IPS-18a (cell line): ENCODE results near the gene IL17RD.
A peak's percentile ranks its signal among the peaks of the same experiment; 100 is the strongest.

Experiments used
- H3K27ac ChIP-seq: one replicate; pipeline ENCODE4 v1.5.1; 2013; ENCODE audit warnings: low read length
- H3K27me3 ChIP-seq: one replicate; pipeline ENCODE4 v1.6.1; 2013; ENCODE audit warnings: mild to moderate bottlenecking, low read length; ENCODE audit not compliant: control insufficient read depth, insufficient read depth
- H3K36me3 ChIP-seq: one replicate; pipeline ENCODE4 v1.6.1; 2013; ENCODE audit warnings: low read depth, low read length; ENCODE audit not compliant: control insufficient read depth
- H3K4me1 ChIP-seq: one replicate; pipeline ENCODE4 v1.6.1; 2013; ENCODE audit warnings: low read depth, low read length; ENCODE audit not compliant: control insufficient read depth
- H3K4me3 ChIP-seq: one replicate; pipeline ENCODE4 v1.5.1; 2013; ENCODE audit warnings: low read length
- H3K9ac ChIP-seq: one replicate; pipeline ENCODE4 v1.6.1; 2013; ENCODE audit warnings: mild to moderate bottlenecking, low read length, moderate library complexity
- H3K9me3 ChIP-seq: one replicate; pipeline ENCODE4 v1.6.1; 2013; ENCODE audit warnings: low read depth, low read length; ENCODE audit not compliant: control insufficient read depth

IL17RD gene

DNA sequence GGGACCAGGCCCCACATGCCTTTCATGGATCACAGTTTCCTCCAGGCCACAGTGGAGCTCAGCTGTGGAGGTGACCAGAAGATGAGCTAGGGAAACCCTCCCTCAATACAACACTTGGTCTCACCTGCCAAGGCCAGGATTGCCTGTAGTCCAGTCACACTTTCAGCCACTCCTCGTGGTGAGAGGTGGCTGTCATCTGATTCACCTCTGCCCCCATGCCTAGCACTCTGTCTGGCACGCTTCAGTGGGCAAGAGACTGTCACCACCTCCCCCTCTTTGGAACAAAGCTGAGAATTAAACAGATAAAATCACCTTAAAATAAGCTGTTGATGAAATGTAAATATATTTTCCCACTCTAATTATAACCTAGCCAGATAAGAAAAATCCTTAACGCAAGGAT, 4.0 kb upstream of the IL17RD start:
- Histone ChIP-seq H3K9ac (no peak overlapping the region), H3K27me3 (peaks cover 7% of the 10 kb centered on the region), H3K9me3 (no peaks in the 10 kb centered on the region), H3K4me3 (no peak overlapping the region), H3K27ac (no peak overlapping the region), H3K4me1 (peaks cover 7% of the 10 kb centered on the region), H3K36me3 (no peaks in the 10 kb centered on the region)

DNA sequence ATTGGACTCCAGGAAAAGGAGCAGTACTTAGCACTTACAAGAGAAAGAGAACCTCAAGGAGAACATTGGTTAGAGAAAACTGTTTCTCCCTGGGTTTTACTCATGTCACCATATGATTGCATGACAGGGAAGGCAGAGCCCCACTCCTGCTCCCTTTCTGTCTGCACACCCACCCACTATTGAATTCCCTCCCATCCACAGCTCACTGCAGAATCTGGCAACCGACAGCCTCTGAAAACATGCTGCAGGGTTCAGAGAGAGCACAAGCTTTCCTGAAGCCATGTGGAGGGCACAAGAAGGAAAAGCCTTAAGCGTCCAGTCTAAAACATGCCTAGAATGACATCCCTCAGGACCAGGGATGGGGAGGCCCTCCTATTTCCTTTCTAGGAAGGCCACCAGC, 3.0 kb upstream of the IL17RD start:
- Histone ChIP-seq H3K36me3 (no peaks in the 10 kb centered on the region), H3K27ac (no peak overlapping the region), H3K9me3 (no peaks in the 10 kb centered on the region), H3K4me1 (peaks cover 14% of the 10 kb centered on the region), H3K9ac (no peak overlapping the region), H3K4me3 (no peak overlapping the region), H3K27me3 (peaks cover 16% of the 10 kb centered on the region)

GRCh38 chr3:57166660-57167059, 1.5 kb upstream of the IL17RD start:
- Histone ChIP-seq H3K27me3 (peaks cover 31% of the 10 kb centered on the region), H3K9ac (no peak overlapping the region)

DNA sequence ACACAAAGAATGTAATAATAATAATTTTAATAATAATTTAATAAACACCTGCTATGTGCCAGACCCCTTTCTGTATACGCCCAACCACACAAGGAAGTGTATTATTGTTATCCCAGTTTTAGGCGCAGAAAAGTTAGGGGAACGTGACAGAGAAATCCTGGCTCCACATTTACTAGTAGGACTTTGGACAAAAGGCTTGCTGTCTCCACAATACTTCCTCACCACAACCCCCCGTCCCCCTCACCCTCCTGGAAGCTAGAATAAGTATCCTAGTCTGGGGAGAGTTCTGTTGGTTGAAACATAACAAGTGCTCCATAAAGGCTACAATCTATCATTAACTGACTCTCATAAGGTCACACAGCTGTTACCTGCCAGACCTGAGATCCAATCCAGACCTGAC, 488 bp upstream of the IL17RD start:
- Histone ChIP-seq H3K4me1 (peaks cover 39% of the 10 kb centered on the region), H3K27ac (no peak overlapping the region), H3K9ac (no peak overlapping the region), H3K4me3 (no peak overlapping the region), H3K27me3 (peaks cover 35% of the 10 kb centered on the region), H3K36me3 (no peaks in the 10 kb centered on the region), H3K9me3 (no peaks in the 10 kb centered on the region)

More at GRCh38 chr3:57166660-57167059, 1.5 kb upstream of the IL17RD start:
- no peak overlapping the region for H3K4me3 ChIP-seq
- peaks cover 29% of the 10 kb centered on the region for H3K4me1 ChIP-seq
- H3K9me3 ChIP-seq, result no peaks in the 10 kb centered on the region
- no peak overlapping the region for H3K27ac ChIP-seq
- no peaks in the 10 kb centered on the region for H3K36me3 ChIP-seq

- H3K4me1 ChIP-seq, result peaks cover 51% of the 10 kb centered on the region
- H3K9ac ChIP-seq, result peak overlapping the region; percentile 86
- H3K27me3 ChIP-seq, result peaks cover 35% of the 10 kb centered on the region
- H3K36me3 ChIP-seq, result no peaks in the 10 kb centered on the region
- no peaks in the 10 kb centered on the region for H3K9me3 ChIP-seq
- H3K27ac ChIP-seq, result no peak overlapping the region
- H3K4me3 ChIP-seq, result peak overlapping the region; percentile 86
Measured at GRCh38 chr3:57164217-57164656, 916 bp downstream of the IL17RD start.

DNA sequence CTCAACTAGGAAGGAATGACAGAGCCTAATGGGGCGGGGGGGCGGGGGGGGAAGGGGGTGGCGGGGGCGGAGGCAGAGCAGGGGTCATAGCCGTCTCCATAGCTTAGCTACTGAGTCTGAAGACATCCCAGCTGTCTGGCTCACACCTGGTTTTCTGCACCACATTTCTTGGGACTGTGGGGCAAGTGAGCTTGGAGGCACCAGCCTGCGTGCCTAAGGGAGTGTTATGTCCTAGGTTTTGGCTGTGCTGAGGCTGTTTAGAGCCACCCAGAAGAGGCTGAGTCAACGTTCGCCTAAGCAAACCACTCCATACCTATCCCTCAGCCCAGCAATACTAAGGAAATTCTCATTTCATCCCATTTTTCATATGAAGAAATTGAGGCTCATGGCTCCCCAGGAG, 1.4 kb downstream of the IL17RD start:
- Histone ChIP-seq H3K27me3 (peaks cover 32% of the 10 kb centered on the region), H3K36me3 (no peaks in the 10 kb centered on the region), H3K4me1 (peaks cover 56% of the 10 kb centered on the region), H3K4me3 (peak overlapping the region; percentile 86), H3K27ac (no peak overlapping the region), H3K9ac (peak overlapping the region; percentile 86), H3K9me3 (no peaks in the 10 kb centered on the region)

GRCh38 chr3:57161915-57162314, 3.2 kb downstream of the IL17RD start:
- Histone ChIP-seq H3K9me3 (no peaks in the 10 kb centered on the region), H3K27ac (no peak overlapping the region), H3K4me1 (peaks cover 74% of the 10 kb centered on the region), H3K27me3 (peaks cover 50% of the 10 kb centered on the region), H3K4me3 (peak overlapping the region; percentile 42), H3K36me3 (no peaks in the 10 kb centered on the region), H3K9ac (no peak overlapping the region)

DNA sequence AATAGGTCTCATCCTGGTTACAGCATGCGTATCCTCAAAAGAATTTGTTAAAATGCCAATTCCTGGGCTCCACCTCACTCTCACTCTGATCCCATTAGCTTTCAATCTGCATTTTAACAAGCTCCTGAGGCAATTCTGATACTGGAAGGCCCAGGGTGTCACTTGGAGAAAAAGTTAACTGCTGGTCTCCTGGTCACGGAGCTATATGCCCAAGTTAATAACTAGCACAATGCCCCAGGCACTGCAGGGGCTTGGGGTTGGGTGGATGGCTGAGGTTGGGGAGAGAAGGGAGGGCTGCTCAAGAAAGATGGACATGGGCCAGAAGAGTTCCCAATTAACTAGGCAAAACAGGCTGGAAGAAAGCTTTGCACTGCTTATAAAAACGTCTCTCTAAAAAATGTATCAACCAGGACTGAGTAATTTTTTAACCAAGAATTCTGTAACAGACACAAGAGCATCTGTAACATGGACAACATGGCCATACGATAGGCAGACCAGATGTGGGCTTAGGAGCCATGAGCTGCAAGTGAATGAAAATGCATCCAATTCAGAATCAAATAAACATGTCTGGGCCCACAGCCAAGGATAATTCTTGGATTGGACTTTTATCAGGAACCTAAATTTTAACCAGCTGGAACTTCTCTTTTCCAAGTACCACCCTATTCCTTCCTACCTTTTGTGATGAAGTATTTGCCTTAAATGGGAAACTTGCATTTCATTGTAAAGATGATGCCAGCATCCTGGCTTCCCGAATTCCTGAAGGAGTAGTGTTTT, 4.2 kb downstream of the IL17RD start:
- Histone ChIP-seq H3K27me3 (peaks cover 56% of the 10 kb centered on the region), H3K9me3 (no peaks in the 10 kb centered on the region), H3K9ac (no peak overlapping the region), H3K36me3 (no peaks in the 10 kb centered on the region), H3K4me1 (peaks cover 81% of the 10 kb centered on the region), H3K27ac (no peak overlapping the region), H3K4me3 (peak overlapping the region; percentile 32)

DNA sequence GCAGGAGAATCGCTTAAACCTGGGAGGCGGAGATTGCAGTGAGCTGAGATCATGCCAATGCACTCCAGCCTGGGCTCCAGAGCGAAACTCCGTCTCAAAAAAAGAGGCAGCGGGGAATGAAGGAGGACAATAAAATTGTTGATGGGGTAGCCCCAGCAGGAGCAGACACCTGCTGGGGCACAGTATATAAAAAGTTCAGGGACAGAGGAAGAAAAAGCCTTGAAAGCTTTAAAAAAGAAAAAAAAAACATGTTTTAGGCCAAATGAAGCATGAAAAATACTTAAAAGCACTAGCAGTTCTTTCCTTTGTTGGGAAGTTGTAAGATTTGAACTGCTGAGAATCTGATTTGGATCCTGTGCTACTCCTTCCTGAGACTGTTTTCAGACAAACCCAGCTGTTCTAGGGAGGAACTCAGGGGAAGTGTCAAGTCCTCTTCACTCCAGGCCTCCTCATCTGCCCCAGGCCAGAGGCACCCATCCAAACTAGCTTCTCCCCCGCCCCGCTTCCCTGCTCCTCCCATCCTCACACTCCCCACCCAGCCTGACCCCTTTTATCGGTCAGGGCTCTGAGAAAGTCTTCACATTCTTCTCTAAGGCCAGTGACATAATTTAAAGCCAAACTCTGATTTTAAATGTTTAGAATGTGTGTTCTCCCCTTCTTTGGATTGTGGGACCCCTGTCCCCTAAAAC, 4.9 kb downstream of the IL17RD start:
- H3K9ac ChIP-seq, result peak overlapping the region; percentile 25

DNA sequence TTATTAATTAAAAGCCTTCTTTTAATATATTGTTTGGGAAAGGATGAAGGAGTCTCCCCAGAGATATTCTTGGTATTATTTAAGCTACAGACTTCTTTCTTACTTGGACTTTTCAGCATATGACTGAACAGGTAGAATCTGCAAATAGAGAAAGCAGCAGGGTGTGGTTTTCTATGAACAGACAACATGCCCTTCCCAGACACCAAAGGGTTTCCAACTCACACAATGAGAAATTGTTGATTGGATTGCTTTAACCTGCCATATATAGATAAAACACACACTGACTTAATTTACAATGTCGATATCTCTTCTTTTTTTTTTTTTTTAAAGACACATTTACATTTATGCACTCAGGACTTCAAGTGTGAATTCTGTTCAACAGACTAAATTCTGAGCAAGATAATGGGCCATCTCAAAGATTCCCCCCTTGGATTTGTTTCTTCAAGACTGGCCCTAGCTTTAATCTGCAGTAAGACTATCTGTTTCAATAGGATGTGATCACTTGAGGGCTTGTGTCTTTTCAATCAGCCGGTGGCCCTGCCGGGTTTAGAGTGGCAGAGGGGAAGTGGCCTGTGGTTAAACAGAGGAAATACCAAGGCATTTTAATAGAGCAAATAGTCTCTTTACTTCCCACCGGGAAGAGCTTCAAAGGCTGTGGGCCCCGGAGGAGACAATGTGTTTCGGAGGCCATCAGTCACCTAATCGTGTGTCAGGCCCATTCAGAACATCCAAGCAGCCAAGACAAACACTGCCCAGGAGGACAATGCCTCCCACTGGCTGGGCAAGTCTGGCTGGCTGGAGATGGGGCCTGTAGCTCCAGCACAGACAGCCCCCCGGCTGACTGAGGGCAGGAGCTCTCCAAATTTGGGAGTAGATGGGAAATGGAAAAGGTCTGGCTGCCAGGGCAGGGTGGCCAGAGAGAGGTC, 6.1 kb downstream of the IL17RD start:
- H3K9ac ChIP-seq, result no peak overlapping the region
- H3K27ac ChIP-seq, result no peak overlapping the region
- peak overlapping the region; percentile 28 for H3K4me3 ChIP-seq
- H3K4me1 ChIP-seq, result peaks cover 89% of the 10 kb centered on the region
- H3K27me3 ChIP-seq, result peaks cover 52% of the 10 kb centered on the region
- H3K36me3 ChIP-seq, result no peaks in the 10 kb centered on the region
- no peaks in the 10 kb centered on the region for H3K9me3 ChIP-seq

More for the DNA sequence above, 4.9 kb downstream of the IL17RD start:
- Histone ChIP-seq H3K27me3 (peaks cover 56% of the 10 kb centered on the region), H3K4me3 (peak overlapping the region; percentile 32), H3K9me3 (no peaks in the 10 kb centered on the region), H3K36me3 (no peaks in the 10 kb centered on the region), H3K27ac (no peak overlapping the region), H3K4me1 (peaks cover 79% of the 10 kb centered on the region)

DNA sequence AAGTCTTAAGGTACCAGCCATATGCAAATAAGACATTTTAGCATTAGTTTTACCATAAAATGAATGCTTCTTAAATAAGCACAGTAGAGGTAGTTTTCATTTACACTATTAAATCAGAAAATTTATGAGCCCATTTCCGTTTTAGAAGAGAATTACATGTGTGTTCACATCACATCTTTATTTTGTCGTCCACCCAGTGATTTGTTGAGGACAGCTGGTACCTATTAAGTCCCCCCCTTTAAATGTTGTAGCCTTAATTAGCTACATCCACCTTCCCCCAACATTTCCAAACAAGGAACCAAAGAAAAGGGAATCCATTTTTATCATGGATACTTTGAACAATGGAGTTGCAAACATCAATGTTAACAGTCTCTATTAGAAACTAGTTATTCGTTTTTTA, 6.8 kb downstream of the IL17RD start:
- peaks cover 46% of the 10 kb centered on the region for H3K27me3 ChIP-seq
- H3K27ac ChIP-seq, result no peak overlapping the region
- peak overlapping the region; percentile 28 for H3K4me3 ChIP-seq
- H3K9me3 ChIP-seq, result no peaks in the 10 kb centered on the region
- H3K36me3 ChIP-seq, result no peaks in the 10 kb centered on the region
- H3K4me1 ChIP-seq, result peaks cover 85% of the 10 kb centered on the region
- H3K9ac ChIP-seq, result no peak overlapping the region
